HG03175 (cell line): ENCODE results near the gene IFT20.
A peak's percentile ranks its signal among the peaks of the same experiment; 100 is the strongest.

Experiments
- ATAC-seq: cut with Tn5 transposase; IDR thresholded peaks from one replicate; pipeline ENCODE4 v1.9.1; 2021; ENCODE audit warnings: mild to moderate bottlenecking, moderate library complexity; ENCODE audit not compliant: unreplicated experiment

The IFT20 gene

GRCh38 chr17:28338056-28338768, 2.9 kb upstream of the IFT20 start:
- no peak for ATAC-seq

GRCh38 chr17:28335959-28336871, 943 bp upstream of the IFT20 start:
- ATAC-seq = no peak

- no peak for ATAC-seq
Observed at GRCh38 chr17:28334666-28335200, 539 bp downstream of the IFT20 start.

DNA sequence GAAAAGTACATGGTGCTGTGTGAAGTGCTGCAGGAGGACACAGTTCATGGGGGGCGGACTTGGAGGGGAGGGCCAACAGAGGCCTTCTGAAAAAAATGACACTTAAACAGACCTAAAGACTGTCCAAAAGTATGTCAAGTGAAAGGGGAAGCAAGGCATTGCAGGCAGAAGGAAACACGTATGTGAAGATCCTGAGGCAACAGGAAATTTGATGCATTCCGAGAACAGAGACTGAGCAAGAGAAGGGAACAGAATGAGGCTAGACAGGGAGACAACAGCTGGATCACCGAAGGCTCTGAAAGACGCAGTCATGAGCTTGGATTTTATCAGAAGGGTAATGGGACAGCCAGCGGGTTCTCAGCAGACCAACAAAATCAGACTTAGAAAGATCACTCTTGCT, 1.1 kb downstream of the IFT20 start:
- ATAC-seq = no peak

- ATAC-seq = no peak
Observed at GRCh38 chr17:28333083-28333746, 2.1 kb downstream of the IFT20 start.

- ATAC-seq = no peak
Observed at GRCh38 chr17:28331891-28332420, 3.3 kb downstream of the IFT20 start.

- no peak for ATAC-seq
Observed at GRCh38 chr17:28330671-28331070, 4.6 kb downstream of the IFT20 start.

GRCh38 chr17:28328325-28328724, 6.9 kb downstream of the IFT20 start:
- no peak for ATAC-seq

DNA sequence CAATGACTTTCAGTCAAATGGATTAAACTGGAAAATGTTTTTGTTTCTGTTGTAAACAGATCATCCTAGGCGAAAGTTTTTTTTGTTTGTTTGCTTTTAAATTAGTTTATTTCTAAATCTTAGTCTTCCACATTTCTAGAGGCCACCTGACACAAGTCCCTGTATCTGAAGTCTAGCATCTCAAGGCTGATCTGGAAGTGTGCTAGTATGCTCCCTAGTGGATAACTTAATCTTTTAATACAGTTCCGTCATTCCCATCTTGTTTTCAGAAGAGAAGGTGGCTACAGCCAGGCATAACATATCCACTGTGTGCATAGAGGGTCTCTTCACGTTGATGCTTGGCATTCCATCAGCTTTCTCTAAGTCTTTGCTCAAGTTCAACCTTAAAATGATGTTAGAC, 7.6 kb downstream of the IFT20 start:
- ATAC-seq = no peak

GRCh38 chr17:28327031-28327607, 8.2 kb downstream of the IFT20 start:
- ATAC-seq = no peak

DNA sequence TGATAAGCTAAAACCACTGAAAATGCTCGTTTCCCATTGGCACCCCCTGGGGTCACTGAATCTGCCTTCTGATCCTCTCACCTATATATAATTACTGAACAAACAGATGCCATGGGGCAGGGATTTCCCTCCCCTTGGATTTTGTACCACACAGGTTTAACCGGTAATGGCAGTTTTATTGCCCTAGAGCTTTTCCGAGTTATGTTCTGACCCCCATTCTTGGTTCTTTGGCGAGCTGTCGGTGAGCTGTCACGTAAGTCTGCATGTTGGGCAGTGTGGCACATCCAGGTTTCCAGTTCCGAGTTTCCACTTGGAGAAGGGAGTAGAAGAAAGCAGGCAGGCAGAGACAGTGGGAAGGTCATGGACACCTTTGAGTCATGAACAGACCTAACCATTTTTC, 9.2 kb downstream of the IFT20 start:
- no peak for ATAC-seq

DNA sequence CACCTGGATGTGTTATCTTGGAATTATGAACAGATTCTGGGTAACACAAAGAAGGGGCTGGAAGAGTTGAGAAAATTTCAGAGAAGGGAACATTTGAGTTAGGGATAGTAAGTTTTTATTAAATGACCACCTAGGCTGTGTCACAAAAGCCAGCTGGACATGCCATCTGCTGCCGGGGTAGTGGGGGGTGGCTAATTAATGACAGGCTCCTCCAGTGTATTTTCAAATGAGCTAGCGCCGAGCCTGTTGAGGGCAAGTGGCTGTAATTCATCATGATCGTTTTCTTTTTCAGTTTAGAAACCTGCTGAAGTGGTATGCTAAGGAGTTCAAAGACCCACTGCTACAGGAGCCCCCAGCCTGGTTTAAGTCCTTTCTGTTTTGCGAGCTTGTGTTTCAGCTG, 10.1 kb downstream of the IFT20 start:
- ATAC-seq = no peak

- ATAC-seq = no peak
Observed at GRCh38 chr17:28324781-28325180, 10.5 kb downstream of the IFT20 start.

DNA sequence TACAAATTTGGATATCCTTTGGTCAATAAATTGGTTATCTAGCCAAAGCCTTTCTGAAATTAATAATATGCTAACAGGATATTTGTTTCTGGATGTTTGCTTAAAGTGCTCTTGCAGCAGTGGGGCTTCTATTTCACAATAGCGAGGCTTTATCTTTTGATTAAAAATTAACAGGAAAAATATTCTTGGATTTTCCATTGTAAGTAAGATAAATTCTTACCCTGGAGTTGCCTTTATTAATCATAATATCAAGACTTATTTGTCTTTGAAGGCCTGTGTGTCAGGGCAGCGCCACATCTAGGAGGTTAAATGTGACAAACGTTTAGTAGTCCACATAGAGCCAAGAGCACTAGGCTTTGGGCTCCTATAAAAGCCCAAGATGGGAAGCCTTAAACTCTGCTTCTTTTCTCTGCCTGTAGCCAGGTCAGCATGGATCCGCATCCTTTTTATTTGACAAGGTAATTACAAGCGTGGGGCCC, 11.0 kb downstream of the IFT20 start:
- ATAC-seq = no peak

DNA sequence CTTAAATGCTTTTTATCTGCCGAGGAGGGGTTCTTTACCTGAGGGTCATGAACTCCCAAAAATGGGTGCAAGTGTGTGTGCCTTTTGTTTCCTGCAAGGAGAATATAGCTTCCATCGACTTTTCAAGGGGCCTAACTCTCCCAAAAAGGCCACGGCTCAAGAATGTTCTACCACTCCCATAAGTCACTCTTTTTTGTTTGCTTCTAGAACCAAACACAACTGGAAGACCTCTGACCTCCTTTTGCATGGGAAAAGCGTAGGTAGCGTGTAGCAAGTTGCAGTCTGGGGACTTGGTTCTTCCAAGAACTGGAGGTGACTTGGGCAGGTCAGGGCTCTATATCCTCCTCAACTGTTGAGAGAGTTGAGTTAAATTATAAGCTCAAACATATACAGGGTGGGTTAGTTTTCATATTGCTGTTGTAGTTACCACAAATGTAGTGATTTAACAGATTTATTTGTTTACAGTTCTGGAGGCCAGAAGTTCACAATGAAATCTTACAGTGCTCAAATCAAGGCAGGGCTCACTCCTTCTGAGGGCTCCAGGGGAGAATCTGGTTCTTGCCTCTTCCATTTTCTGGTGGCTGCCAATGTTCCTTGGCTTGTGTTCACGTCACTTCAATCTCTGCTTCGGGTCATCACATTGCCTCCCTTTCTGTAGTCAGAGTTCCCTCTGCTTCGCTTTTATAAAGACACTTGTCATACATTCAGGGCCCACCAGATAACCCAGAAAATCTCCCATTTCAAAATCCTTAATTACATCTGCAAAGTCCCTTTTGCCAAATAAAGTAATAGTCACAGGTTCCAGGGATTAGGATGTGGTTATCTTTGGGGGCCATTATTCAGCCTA, 14.8 kb downstream of the IFT20 start:
- no peak for ATAC-seq

GRCh38 chr17:28319598-28319935, 15.7 kb downstream of the IFT20 start:
- no peak for ATAC-seq

DNA sequence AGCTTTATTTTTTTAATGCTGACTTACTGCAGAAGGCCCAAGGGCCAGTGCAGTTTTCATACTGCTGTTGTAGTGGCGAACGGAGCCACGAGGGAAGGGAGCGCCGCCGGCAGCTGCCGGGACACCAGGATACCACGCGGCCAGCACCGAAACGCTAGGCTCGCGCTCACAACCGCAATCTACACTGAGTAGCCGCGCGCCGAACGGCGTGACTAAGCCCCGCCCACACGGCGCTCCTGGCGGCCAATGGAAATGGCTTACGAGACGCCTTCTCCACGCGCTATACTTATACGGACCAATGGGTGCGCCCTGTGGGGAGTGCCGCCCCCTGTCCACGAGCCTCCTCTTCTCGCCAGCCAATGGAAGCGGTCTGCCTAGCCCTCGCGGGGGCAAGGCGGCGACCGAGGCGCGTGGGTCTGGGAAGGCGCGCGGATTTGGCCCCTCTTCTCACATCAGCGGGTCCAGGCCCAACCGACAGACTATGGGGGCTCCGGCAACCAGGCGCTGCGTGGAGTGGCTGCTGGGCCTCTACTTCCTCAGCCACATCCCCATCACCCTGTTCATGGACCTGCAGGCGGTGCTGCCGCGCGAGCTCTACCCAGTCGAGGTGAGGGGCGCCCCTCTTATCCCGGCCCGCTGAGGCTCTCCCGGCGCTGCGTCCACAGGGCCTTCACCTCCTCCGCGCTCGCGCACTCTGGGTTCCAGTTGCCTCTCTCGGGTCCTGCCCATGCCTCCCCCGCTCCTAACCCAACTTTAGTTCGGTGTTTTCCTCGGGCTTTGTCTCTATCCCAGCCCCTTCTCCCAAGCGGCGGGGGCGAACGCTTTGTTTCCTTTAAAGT, 16.3 kb downstream of the IFT20 start, which contains the start of gene TMEM97:
Gene TMEM97, plus strand, starts transcription at position 442 of the 839 bp plus-strand sequence. Its CDS starts 40 bp downstream, at position 482.
- ATAC-seq = peak; percentile 94

DNA sequence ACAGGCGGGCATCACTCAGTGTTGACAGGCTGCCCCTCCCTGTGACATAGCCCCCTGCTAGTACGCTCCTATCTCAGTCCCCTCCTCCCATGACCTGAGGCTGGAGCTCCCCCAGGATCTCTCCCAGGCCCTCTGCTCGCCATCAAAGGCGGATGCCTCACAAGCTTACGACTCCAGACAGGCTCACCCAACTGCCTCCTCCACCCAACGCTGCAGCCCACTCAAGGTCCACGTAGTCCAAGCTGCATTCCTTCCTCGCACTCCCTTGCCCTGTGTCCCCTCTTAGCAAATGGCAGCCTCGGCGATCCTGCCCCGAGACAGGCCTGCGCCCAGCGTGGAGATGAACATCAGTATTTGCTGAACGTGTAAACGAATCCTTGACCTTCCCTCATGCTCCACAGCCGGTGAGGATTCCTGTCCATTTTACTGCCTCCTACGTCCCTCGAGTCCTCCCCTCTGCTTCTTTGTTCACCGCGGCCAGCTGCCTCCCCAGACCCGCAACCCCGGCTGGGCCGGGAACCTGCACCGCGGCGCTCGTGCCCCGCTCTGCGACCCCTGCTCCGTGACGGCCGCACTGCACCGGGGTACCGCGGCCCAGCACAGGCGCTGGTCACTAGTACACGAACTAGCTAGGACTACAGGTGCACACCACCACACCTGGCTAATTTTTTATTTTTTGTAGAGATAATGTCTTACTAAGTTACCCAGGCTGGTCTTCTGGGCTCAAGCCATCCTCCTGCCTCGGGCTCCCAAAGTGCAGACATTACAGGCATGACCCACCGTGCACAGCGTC, 17.1 kb downstream of the IFT20 start:
- peak; percentile 0 for ATAC-seq
